Muscle layer of colon (tissue), 2 donors: ENCODE data around the gene ADCY5.

Source experiments
- H3K27ac ChIP-seq: one replicate; pipeline ENCODE4 v1.7.0; 2013; ENCODE audit warnings: low read depth, mild to moderate bottlenecking, low read length, moderate library complexity
- H3K27me3 ChIP-seq, 2 donors: one replicate each; pipeline ENCODE4 v1.7.0; 2013; ENCODE audit warnings: low read length in 2 of 2, mild to moderate bottlenecking in 2 of 2; ENCODE audit not compliant: insufficient read depth in 2 of 2, control insufficient read depth in 1 of 2
- H3K36me3 ChIP-seq: one replicate; pipeline ENCODE4 v1.7.0; 2013; ENCODE audit warnings: mild to moderate bottlenecking, low read length; ENCODE audit not compliant: insufficient read depth
- H3K4me1 ChIP-seq: one replicate; pipeline ENCODE4 v1.7.0; 2013; ENCODE audit warnings: mild to moderate bottlenecking, low read length; ENCODE audit not compliant: insufficient read depth
- H3K4me3 ChIP-seq, 2 donors: one replicate each; pipeline ENCODE4 v1.7.0; 2013; ENCODE audit warnings: low read length in 2 of 2, low read depth in 1 of 2, mild to moderate bottlenecking in 1 of 2, moderate library complexity in 1 of 2
- H3K9ac ChIP-seq: one replicate; pipeline ENCODE4 v1.7.0; 2013; ENCODE audit warnings: low read length
- H3K9me3 ChIP-seq: one replicate; pipeline ENCODE4 v1.7.0; 2013; ENCODE audit warnings: mild to moderate bottlenecking, low read length
- donor health status: abdominal sarcoma.
- donor health status: Adenocarcinoma of cecum.

Gene ADCY5

DNA sequence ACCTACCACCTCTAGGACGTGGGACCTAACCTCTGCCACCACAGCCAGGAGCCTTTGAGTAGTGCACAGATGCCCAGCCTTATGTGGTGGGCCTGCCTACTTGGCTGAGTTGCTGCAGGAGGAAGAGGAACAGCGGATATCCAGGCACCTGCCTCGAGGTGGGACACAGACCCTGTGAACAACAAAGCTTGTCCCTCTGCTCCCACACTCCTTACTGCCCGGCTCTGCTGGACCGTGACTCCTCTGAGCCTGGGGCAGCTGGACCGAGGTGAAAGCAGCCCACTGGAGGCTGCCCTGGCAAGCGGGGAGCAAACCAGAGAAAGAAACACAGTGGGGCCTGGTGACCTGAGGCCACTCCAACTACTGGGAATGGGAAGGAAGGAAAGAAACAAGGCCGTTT lies 149.3 kb downstream of the ADCY5 start:
- peaks cover 45% of the 10 kb centered on the region for H3K36me3 ChIP-seq
- no peak overlapping the region for H3K9ac ChIP-seq
- H3K9me3 ChIP-seq, result no peaks in the 10 kb centered on the region
- H3K27ac ChIP-seq, result no peak overlapping the region
- H3K4me3 ChIP-seq, result no peak overlapping the region
- no peaks in the 10 kb centered on the region for H3K27me3 ChIP-seq
- no peaks in the 10 kb centered on the region for H3K4me1 ChIP-seq

GRCh38 chr3:123298903-123299302 lies 150.0 kb downstream of the ADCY5 start:
- H3K27ac ChIP-seq, result no peak overlapping the region
- no peaks in the 10 kb centered on the region for H3K4me1 ChIP-seq
- H3K4me3 ChIP-seq, result no peak overlapping the region
- H3K9ac ChIP-seq, result no peak overlapping the region
- no peaks in the 10 kb centered on the region for H3K9me3 ChIP-seq
- H3K27me3 ChIP-seq, result no peaks in the 10 kb centered on the region
- peaks cover 39% of the 10 kb centered on the region for H3K36me3 ChIP-seq

- H3K36me3 ChIP-seq, result peaks cover 32% of the 10 kb centered on the region
- no peaks in the 10 kb centered on the region for H3K4me1 ChIP-seq
- H3K9me3 ChIP-seq, result no peaks in the 10 kb centered on the region
- H3K27me3 ChIP-seq, result no peaks in the 10 kb centered on the region
- H3K27ac ChIP-seq, result no peak overlapping the region
- H3K4me3 ChIP-seq, result no peak overlapping the region
- H3K9ac ChIP-seq, result no peak overlapping the region
Measured at GRCh38 chr3:123297627-123297899, 151.3 kb downstream of the ADCY5 start.

GRCh38 chr3:123296836-123297626 lies 151.9 kb downstream of the ADCY5 start:
- H3K27ac ChIP-seq, result no peak overlapping the region

GRCh38 chr3:123296261-123296660 lies 152.6 kb downstream of the ADCY5 start:
- Histone ChIP-seq H3K27ac (no peak overlapping the region), H3K36me3 (peaks cover 32% of the 10 kb centered on the region), H3K9me3 (no peaks in the 10 kb centered on the region), H3K27me3 (no peaks in the 10 kb centered on the region), H3K9ac (no peak overlapping the region), H3K4me1 (no peaks in the 10 kb centered on the region), H3K4me3 (no peak overlapping the region)

More at GRCh38 chr3:123296836-123297626, 151.9 kb downstream of the ADCY5 start:
- H3K27me3 ChIP-seq, result no peaks in the 10 kb centered on the region
- H3K36me3 ChIP-seq, result peaks cover 27% of the 10 kb centered on the region
- no peak overlapping the region for H3K4me3 ChIP-seq
- no peak overlapping the region for H3K9ac ChIP-seq
- no peaks in the 10 kb centered on the region for H3K9me3 ChIP-seq
- H3K4me1 ChIP-seq, result no peaks in the 10 kb centered on the region

GRCh38 chr3:123295901-123296250 lies 153.0 kb downstream of the ADCY5 start:
- Histone ChIP-seq H3K27me3 (no peaks in the 10 kb centered on the region), H3K36me3 (peaks cover 36% of the 10 kb centered on the region)

DNA sequence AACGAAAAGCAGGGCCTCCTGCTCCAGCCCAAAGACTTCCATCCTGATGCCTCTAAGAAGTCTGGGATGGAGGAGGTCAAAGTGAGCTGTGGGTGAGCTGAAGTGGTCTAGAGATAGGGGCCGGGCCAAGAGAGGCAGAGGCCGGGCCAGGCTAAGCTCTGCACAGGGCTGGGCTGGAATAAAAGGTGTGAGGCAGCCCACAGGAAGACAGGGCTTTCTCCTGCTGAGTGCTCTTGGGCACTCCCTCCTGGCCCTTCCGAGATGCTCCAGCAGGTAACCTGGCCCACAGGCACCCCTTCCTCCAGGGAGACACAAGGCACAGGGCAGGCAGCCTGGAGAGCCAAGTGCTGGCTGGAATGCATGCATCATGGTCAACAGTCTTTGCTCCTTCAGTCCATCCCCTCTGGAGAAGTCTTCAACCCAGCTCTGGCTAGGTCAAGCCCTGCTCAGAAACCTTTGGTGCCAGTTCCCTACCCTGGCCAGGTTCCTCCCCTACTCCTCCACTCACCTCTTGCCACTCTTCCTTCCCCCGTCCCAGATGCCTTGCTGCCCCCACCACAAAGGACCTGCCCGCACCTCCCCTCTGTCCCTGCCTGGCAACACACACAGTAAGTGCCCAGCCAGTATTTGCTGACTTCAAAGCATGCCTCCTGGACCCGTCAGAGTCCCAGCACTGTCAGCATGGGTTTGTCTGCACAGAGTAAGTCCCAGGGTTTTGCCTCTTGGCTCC lies 153.6 kb downstream of the ADCY5 start:
- Histone ChIP-seq H3K27me3 (no peaks in the 10 kb centered on the region), H3K4me3 (no peak overlapping the region), H3K4me1 (no peaks in the 10 kb centered on the region), H3K9ac (no peak overlapping the region), H3K36me3 (peaks cover 38% of the 10 kb centered on the region), H3K9me3 (no peaks in the 10 kb centered on the region), H3K27ac (no peak overlapping the region)

More at GRCh38 chr3:123295901-123296250, 153.0 kb downstream of the ADCY5 start:
- Histone ChIP-seq H3K4me3 (no peak overlapping the region), H3K4me1 (no peaks in the 10 kb centered on the region), H3K27ac (no peak overlapping the region), H3K9ac (no peak overlapping the region), H3K9me3 (no peaks in the 10 kb centered on the region)

DNA sequence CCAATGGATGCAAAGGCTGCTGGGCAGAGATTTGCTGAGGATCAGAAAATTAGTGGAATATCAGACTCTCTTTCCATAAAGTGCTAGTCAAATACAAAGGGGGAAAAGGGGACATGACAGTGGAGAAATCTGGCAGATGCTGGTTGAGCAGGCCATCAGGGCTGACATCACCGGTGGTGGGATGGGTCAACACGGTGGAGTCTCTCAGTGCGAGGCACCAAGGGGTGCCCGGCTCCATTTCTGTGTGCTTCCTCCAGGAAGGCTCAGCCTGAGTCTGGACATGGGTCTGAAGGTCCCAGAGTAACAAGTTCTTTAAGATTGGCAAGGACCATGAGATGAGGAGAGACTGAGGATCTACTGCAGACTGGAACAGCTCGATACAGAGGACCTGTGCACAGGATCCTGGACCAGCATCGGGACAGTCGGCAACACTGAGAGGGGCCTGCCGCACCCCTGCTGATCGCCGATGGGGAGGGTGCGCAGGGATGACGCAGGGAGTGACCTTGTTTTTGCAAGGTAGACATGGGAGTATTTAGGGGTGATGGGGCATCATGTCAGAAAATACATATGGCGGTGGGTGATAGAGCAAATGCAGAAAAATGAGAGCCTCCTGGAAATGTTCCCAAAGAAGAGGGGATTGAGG lies 154.5 kb downstream of the ADCY5 start:
- Histone ChIP-seq H3K4me1 (no peaks in the 10 kb centered on the region), H3K9ac (no peak overlapping the region), H3K36me3 (peaks cover 45% of the 10 kb centered on the region), H3K27ac (no peak overlapping the region), H3K4me3 (no peak overlapping the region), H3K9me3 (no peaks in the 10 kb centered on the region), H3K27me3 (no peaks in the 10 kb centered on the region)

DNA sequence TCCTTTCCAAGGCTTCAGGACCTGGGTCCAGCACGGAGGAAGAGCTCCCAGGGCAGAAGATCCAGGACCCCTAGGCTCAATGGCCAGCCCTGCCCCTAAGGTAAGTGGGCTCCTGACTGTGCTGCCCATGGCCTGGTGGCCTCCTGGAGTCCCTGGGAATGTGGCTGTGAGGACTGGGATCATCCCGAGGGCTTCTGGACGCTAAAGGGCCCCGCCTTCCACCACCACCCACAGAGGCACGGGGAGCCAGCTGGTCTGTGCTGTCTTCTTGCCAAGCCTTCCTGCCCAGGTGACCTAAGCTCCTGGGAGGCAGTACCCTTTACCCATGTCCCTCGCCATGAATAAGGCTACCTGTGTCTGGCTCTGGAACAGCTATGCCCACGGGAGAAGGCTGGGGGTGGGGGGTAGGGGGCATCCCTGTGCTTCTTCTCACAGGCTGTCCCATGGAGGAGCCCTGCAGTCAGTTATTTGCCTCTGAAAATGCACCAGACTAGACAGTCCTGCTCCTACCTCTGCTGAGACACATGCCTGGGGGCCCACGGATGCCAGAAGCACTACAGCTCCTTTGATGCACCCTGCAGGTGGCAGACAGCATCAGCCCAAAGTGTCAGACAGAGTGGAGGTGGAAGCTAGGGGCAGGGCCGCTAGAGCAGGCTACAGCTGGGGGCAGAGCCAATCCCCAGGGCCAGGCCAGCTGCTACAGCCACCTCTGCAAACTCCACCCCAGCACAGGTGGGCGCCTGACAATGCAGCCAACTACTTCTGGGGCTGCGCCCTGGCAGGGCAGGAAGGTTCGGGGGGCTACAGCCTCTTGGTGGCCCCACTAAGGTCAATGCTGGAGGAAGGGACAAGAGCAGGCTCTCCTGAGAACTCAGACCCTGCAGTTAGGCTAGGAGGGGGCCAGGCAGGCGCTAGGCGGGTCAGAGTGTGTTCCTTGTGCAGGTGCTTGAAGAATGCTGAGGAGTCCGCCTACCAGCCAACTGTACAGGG lies 156.3 kb downstream of the ADCY5 start:
- peaks cover 52% of the 10 kb centered on the region for H3K36me3 ChIP-seq
- no peak overlapping the region for H3K9ac ChIP-seq
- H3K27ac ChIP-seq, result no peak overlapping the region
- H3K4me1 ChIP-seq, result no peaks in the 10 kb centered on the region
- no peaks in the 10 kb centered on the region for H3K9me3 ChIP-seq
- H3K4me3 ChIP-seq, result no peak overlapping the region
- no peaks in the 10 kb centered on the region for H3K27me3 ChIP-seq

DNA sequence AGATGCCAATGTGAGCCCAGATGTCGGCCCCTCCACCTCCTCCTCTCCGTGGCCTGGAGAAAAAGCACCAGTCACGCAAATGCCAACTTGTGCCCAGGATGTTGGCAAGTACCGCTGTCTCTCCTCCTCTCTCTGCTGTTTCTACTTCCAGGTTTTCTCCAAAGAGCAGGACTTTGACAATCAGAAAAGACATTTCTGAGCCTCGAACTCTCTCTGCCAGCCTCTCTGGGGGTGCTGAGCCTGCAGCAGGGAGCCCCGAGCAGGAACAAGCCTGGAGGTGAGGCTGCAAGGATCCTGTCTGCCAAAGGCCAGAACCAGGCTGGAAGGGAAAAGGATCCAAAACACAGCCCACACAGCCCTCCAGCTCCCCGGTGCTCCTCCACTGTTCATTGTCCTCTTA lies 157.5 kb downstream of the ADCY5 start:
- H3K4me3 ChIP-seq, result no peak overlapping the region
- no peak overlapping the region for H3K27ac ChIP-seq
- peaks cover 46% of the 10 kb centered on the region for H3K36me3 ChIP-seq
- no peaks in the 10 kb centered on the region for H3K27me3 ChIP-seq
- H3K9ac ChIP-seq, result no peak overlapping the region
- H3K9me3 ChIP-seq, result no peaks in the 10 kb centered on the region
- H3K4me1 ChIP-seq, result no peaks in the 10 kb centered on the region

DNA sequence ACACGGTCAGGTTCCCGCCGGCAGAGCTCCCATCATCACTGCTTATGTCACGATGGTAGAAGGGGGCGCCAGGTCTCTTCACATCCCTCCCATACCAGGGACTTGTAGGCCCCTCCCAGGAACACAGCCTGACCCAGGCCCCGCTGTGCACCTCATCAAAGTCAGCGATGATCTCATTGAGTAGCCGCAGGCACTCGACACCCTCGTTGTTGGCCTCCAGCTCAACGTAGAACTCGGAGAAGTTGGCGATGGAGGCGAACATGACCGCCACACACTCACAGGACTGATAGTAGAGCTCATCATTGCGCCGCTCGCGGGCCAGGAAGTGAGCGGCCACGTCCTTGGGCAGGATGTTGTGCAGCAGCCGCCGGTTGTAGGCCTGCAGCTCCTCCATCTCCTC lies 157.9 kb downstream of the ADCY5 start:
- Histone ChIP-seq H3K27me3 (no peaks in the 10 kb centered on the region), H3K4me3 (no peak overlapping the region), H3K4me1 (no peaks in the 10 kb centered on the region), H3K36me3 (peaks cover 48% of the 10 kb centered on the region), H3K9ac (no peak overlapping the region), H3K9me3 (no peaks in the 10 kb centered on the region), H3K27ac (no peak overlapping the region)
